Panc1 (cell line): ENCODE data around the gene MCF2L. TPM values are rescaled to one million over a fixed set of nuclear protein-coding genes. Genes with fewer than 3 reads are reported as not detected.

Source experiments
- ATAC-seq: fragments of 200-7000 bp; cut with Tn5 transposase; 2 replicates; pipeline ENCODE4 v1.9.1; 2020; ENCODE audit warnings: mild to moderate bottlenecking, moderate library complexity
- BruUV-seq: library from RNA; stranded (reverse); fragments of 400-500 nt; replicated peaks from 2 replicates; lab custom pipeline; 2021; lab: Mats Ljungman, UMichigan
- CTCF ChIA-PET: fragments of 300-600 bp; sonication (Branson Sonifier 250); formaldehyde crosslinking; loops from one replicate; lab custom pipeline; 2022; ENCODE audit warnings: antibody characterized with exemption; lab: Charles Lee
- POLR2A ChIA-PET: fragments of 300-600 bp; sonication (Branson Sonifier 250); formaldehyde crosslinking; loops from one replicate; lab custom pipeline; 2022; ENCODE audit warnings: antibody characterized with exemption; lab: Charles Lee
- DNase-seq: peaks from one replicate; pipeline ENCODE4 v3.0.0-alpha.2; 2010; ENCODE audit warnings: low read depth, low spot score
- H3K27ac ChIP-seq: 2 replicates; pipeline ENCODE4 v1.5.1; 2011; ENCODE audit warnings: mild to moderate bottlenecking, low read length, inconsistent platforms
- H3K27me3 ChIP-seq: fragments of 200-500 bp; sonication (Bioruptor generic); 2 replicates; pipeline ENCODE4 v1.6.0; 2014; ENCODE audit warnings: low read length, inconsistent platforms; ENCODE audit not compliant: control insufficient read depth, insufficient read depth
- H3K36me3 ChIP-seq: fragments of 200-500 bp; sonication (Bioruptor generic); 2 replicates; pipeline ENCODE4 v1.5.1; 2014; ENCODE audit warnings: inconsistent platforms, mild to moderate bottlenecking, low read length, moderate library complexity; ENCODE audit not compliant: control insufficient read depth, insufficient read depth
- H3K4me1 ChIP-seq: 2 replicates; pipeline ENCODE4 v1.5.1; 2011; ENCODE audit warnings: inconsistent platforms, mild to moderate bottlenecking, low read length, moderate library complexity; ENCODE audit not compliant: control insufficient read depth, insufficient read depth
- H3K4me3 ChIP-seq, 2 experiments: 2 replicates each; pipeline ENCODE4 v1.5.1; 2011 to 2012; ENCODE audit warnings: low read depth in 2 of 2, low read length in 2 of 2, mild to moderate bottlenecking in 2 of 2, inconsistent platforms in 1 of 2, moderate library complexity in 1 of 2
- H3K9me3 ChIP-seq: fragments of 200-500 bp; sonication (Bioruptor generic); 2 replicates; pipeline ENCODE4 v1.5.1; 2014; ENCODE audit warnings: low read depth, mild to moderate bottlenecking, inconsistent platforms, low read length, moderate library complexity; ENCODE audit not compliant: control insufficient read depth, insufficient read depth
- POLR2AphosphoS5 ChIP-seq: IDR thresholded peaks from 2 replicates; pipeline ENCODE4 v1.6.1; 2012; ENCODE audit warnings: mild to moderate bottlenecking, low read depth, low read length, moderate library complexity
- REST ChIP-seq, 2 experiments: IDR thresholded peaks; 2 replicates each; pipeline ENCODE4 v1.6.1; 2011 to 2012; ENCODE audit warnings: low read depth in 2 of 2, control low read depth in 1 of 2, low read length in 1 of 2, mild to moderate bottlenecking in 1 of 2, moderate library complexity in 1 of 2; ENCODE audit not compliant: insufficient read depth in 1 of 2
- SIN3A ChIP-seq: IDR thresholded peaks from 2 replicates; pipeline ENCODE4 v1.6.1; 2012; ENCODE audit warnings: low read depth, mild to moderate bottlenecking, low read length, moderate library complexity, borderline replicate concordance; ENCODE audit not compliant: insufficient read depth
- TCF7L2 ChIP-seq: IDR thresholded peaks from 2 replicates; pipeline ENCODE4 v1.6.1; 2011; ENCODE audit warnings: mild to moderate bottlenecking, low read depth, low read length, inconsistent platforms
- in situ Hi-C: cut with HindIII; loops from 2 replicates; pipeline ENCODE4 v1.10.0; 2016; ENCODE audit warnings: low sequenced_read_pairs, low pct_unique_long_range_greater_than_20kb
- intact Hi-C: fragments of 100-400 bp; cut with micrococcal nuclease; formaldehyde crosslinking; loops from one replicate; pipeline ENCODE4 v1.10.0; 2022; ENCODE audit not compliant: unreplicated experiment
- total RNA-seq: library from RNA; stranded (reverse); gene quantifications from one replicate; pipeline ENCODE4 v1.2.1, GENCODE V29; 2021; ENCODE audit not compliant: unreplicated experiment
- TF ChIP-seq, protein P1 (sequence below): fragments of 450-650 bp; IDR thresholded peaks from 2 replicates; pipeline ENCODE4 v1.5.1; 2017; ENCODE audit warnings: mild to moderate bottlenecking

Gene MCF2L
- total RNA-seq, 1 experiment from 2014 or later, result 0.57 TPM

DNA sequence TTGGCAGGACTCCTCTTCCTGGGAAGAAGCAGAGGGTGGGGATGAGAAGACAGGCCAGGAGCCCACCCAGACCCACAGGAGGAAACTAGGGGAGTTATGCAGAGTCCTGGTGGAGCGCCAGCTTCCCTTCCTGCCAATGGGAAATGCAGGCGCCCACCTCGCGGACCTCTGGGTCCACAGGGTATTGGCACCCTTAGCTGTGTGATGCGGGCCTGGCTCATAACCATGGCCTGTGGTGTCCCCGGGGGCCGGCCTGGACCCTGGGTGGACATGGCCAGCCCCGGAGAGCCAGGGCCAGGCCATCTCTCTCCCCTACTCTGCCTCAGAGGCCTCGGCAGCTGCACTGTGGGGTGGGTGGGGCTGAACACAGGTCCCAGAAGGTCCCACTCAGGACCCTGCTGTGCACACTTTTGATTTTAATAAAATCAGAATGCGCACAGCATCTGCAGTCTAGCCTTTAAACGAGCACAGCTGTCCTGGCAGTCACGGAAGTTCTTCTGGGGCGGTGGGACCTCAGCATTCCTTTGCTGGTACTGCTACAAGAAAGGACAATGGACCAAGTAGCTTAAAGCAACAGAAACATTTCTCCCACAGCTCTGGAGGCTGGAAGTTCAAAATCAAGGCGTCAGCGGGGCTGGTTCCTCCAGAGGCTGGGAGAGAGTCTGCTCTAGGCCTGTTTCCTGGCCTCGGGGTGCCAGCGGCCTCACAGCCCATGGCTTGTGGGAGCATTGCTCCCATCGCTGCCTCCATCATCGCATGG, 155.4 kb downstream of the MCF2L start:
- in situ Hi-C loops, result no loop called here
- no peak overlapping the region for H3K27ac ChIP-seq
- ATAC-seq, result no peak
- no peak overlapping the region for H3K4me3 ChIP-seq
- no peak for DNase-seq
- no TSS peak for BruUV-seq
- ChIA-PET POLR2A (interaction anchor here (0.6 kb wide), 1 partner anchor 58 kb away, joined by 3 read pairs; no protein-coding TSS in a partner anchor), CTCF (interaction anchor here (0.7 kb wide), 1 partner anchor 53 kb away, joined by 3 read pairs; no protein-coding TSS in a partner anchor)
- TF ChIP-seq REST (IDR thresholded peaks at IDR 0.05; ENCODE audit: insufficient read depth in 1 of 2, low read depth in 2 of 2, low read length in 1 of 2), result no peak
- TF ChIP-seq POLR2AphosphoS5, result no peak
- TF ChIP-seq SIN3A, result no peak
- TF ChIP-seq, protein P1, sequence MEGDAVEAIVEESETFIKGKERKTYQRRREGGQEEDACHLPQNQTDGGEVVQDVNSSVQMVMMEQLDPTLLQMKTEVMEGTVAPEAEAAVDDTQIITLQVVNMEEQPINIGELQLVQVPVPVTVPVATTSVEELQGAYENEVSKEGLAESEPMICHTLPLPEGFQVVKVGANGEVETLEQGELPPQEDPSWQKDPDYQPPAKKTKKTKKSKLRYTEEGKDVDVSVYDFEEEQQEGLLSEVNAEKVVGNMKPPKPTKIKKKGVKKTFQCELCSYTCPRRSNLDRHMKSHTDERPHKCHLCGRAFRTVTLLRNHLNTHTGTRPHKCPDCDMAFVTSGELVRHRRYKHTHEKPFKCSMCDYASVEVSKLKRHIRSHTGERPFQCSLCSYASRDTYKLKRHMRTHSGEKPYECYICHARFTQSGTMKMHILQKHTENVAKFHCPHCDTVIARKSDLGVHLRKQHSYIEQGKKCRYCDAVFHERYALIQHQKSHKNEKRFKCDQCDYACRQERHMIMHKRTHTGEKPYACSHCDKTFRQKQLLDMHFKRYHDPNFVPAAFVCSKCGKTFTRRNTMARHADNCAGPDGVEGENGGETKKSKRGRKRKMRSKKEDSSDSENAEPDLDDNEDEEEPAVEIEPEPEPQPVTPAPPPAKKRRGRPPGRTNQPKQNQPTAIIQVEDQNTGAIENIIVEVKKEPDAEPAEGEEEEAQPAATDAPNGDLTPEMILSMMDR, result no peak
- no peak for TF ChIP-seq TCF7L2
- H3K9me3 ChIP-seq, result no peaks in the 10 kb centered on the region
- intact Hi-C loops, result no loop called here
- H3K4me1 ChIP-seq, result no peaks in the 10 kb centered on the region
- H3K36me3 ChIP-seq, result no peaks in the 10 kb centered on the region
- H3K27me3 ChIP-seq, result no peaks in the 10 kb centered on the region

- TF ChIP-seq, protein P1, result no peak
- TF ChIP-seq SIN3A, result no peak
- intact Hi-C loops, result no loop called here
- H3K9me3 ChIP-seq, result no peaks in the 10 kb centered on the region
- H3K36me3 ChIP-seq, result no peaks in the 10 kb centered on the region
- BruUV-seq, result no TSS peak
- H3K27ac ChIP-seq, result no peak overlapping the region
- in situ Hi-C loops, result no loop called here
- ChIA-PET POLR2A (no interaction called here), CTCF (no interaction called here)
- no peaks in the 10 kb centered on the region for H3K4me1 ChIP-seq
- H3K4me3 ChIP-seq, result no peak overlapping the region
- DNase-seq (no peak), ATAC-seq (no peak)
- no peaks in the 10 kb centered on the region for H3K27me3 ChIP-seq
Observed at GRCh38 chr13:113125506-113126264, 156.7 kb downstream of the MCF2L start.
